Left lung (tissue), 10 donors: ENCODE measurements around the gene TRPT1. TPM values are rescaled to one million over a fixed set of nuclear protein-coding genes. Genes with fewer than 3 reads are reported as not detected.

ENCODE experiments used
- ATAC-seq: fragments of 200-7000 bp; cut with Tn5 transposase; one replicate; pipeline ENCODE4 v1.9.1; 2020; ENCODE audit warnings: moderate library complexity
- DNase-seq, 4 donors: peaks; one replicate each; pipeline ENCODE4 v3.0.0-alpha.2; 2013 to 2020
- H3K27ac ChIP-seq, 2 donors: fragments of 200-600 bp; sonication (generic) in 1 of 2; one replicate each; pipeline versions ENCODE4 v1.5.0 to v1.8.0; 2020 to 2021
- H3K27me3 ChIP-seq, 2 donors: fragments of 200-600 bp; sonication (generic) in 1 of 2; one replicate each; pipeline versions ENCODE4 v1.5.0 to v1.8.0; 2020 to 2021
- H3K36me3 ChIP-seq, 2 donors: fragments of 200-600 bp; sonication (generic) in 1 of 2; one replicate each; pipeline versions ENCODE4 v1.5.0 to v1.8.0; 2020 to 2021
- H3K4me1 ChIP-seq, 2 donors: fragments of 200-600 bp; one replicate each; pipeline ENCODE4 v1.8.0; 2021
- H3K4me3 ChIP-seq, 2 donors: fragments of 200-600 bp; sonication (generic) in 1 of 2; one replicate each; pipeline versions ENCODE4 v1.5.0 to v1.8.0; 2020 to 2021; ENCODE audit warnings: mild to moderate bottlenecking in 1 of 2
- H3K9me3 ChIP-seq, 2 donors: fragments of 200-600 bp; sonication (generic) in 1 of 2; one replicate each; pipeline versions ENCODE4 v1.5.0 to v1.8.0; 2020 to 2021
- intact Hi-C, 2 donors: fragments of 100-400 bp; cut with DNase I; formaldehyde crosslinking; loops; one replicate each; pipeline versions ENCODE4 v1.11.2 to v1.14.2; 2022
- polyA plus RNA-seq, 6 donors: library from polyadenylated mRNA; unstranded; fragments of 120-200 nt; gene quantifications; one replicate each; pipeline ENCODE4 v1.2.1, GENCODE V29; 2013; ENCODE audit not compliant: insufficient read length in 6 of 6
- total RNA-seq, 2 donors: library from RNA; stranded (reverse); fragmentation: NEBNext Ultra II Directional; extraction: Animal tissue kit (Norgen Biotek cat#: 25700); gene quantifications; one replicate each; pipeline ENCODE4 v1.2.1, GENCODE V29; 2021
- TF ChIP-seq, protein P1 (sequence below), 2 donors: fragments of 200-600 bp; sonication (generic) in 1 of 2; IDR thresholded peaks; one replicate each; pipeline versions ENCODE4 v1.5.0 to v1.8.0; 2021; ENCODE audit warnings: antibody characterized with exemption in 2 of 2
- donor health status: DM: no; HTN: yes; CAD: no.
- donor health status: DM: no; HTN: no; CAD: no.

Gene TRPT1
- total and polyA plus RNA-seq, 8 donors = 26.3 to 33.2 (median 28.2) TPM

DNA sequence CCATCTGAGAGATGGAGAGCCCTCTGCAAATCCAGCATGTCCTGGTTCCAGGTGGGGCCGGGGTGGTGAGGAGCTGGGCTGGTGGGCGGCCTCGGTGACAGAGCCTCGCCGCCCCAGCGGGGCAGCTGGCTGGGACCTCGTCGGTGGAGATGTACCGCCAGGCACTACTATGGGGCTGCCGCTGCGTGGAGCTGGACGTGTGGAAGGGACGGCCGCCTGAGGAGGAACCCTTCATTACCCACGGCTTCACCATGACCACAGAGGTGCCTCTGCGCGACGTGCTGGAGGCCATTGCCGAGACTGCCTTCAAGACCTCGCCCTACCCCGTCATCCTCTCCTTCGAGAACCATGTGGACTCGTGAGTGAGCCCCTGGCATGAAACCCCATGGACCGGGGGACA lies 32.4 kb upstream of the TRPT1 start:
- no peaks in the 10 kb centered on the region for H3K27me3 ChIP-seq
- DNase-seq (peak in 1 of 4 donors; percentile 71), ATAC-seq (no peak)
- peaks cover 0 to 87% of the 10 kb centered on the region in 2 donors for H3K36me3 ChIP-seq
- intact Hi-C loops = no loop called here
- TF ChIP-seq, protein P1, sequence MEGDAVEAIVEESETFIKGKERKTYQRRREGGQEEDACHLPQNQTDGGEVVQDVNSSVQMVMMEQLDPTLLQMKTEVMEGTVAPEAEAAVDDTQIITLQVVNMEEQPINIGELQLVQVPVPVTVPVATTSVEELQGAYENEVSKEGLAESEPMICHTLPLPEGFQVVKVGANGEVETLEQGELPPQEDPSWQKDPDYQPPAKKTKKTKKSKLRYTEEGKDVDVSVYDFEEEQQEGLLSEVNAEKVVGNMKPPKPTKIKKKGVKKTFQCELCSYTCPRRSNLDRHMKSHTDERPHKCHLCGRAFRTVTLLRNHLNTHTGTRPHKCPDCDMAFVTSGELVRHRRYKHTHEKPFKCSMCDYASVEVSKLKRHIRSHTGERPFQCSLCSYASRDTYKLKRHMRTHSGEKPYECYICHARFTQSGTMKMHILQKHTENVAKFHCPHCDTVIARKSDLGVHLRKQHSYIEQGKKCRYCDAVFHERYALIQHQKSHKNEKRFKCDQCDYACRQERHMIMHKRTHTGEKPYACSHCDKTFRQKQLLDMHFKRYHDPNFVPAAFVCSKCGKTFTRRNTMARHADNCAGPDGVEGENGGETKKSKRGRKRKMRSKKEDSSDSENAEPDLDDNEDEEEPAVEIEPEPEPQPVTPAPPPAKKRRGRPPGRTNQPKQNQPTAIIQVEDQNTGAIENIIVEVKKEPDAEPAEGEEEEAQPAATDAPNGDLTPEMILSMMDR (IDR thresholded peaks at IDR 0.05) = no peak
- no peak overlapping the region for H3K27ac ChIP-seq
- peaks cover 0 to 10% of the 10 kb centered on the region in 2 donors for H3K4me1 ChIP-seq
- no peaks in the 10 kb centered on the region for H3K9me3 ChIP-seq
- H3K4me3 ChIP-seq = no peak overlapping the region

DNA sequence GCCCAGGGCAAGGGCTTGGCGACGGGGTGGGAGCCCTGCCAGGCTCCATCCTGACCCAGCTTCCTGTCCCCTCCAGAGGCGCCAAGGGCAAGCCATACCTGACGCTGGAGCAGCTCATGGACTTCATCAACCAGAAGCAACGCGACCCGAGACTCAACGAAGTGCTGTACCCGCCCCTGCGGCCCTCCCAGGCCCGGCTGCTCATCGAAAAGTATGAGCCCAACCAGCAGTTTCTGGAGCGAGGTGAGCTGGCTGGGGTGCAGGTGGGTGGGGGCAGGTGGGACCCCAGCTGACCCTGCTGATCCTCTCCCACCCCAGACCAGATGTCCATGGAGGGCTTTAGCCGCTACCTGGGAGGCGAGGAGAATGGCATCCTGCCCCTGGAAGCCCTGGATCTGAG lies 30.3 kb upstream of the TRPT1 start:
- DNase-seq = peak in 1 of 4 donors; percentile 62
- intact Hi-C loops = no loop called here
- no peak for ATAC-seq
- H3K4me1 ChIP-seq = peaks cover 5 to 26% of the 10 kb centered on the region in 2 donors
- TF ChIP-seq, protein P1 (IDR thresholded peaks at IDR 0.05) = no peak
- no peaks in the 10 kb centered on the region for H3K9me3 ChIP-seq
- H3K36me3 ChIP-seq = peaks cover 0 to 66% of the 10 kb centered on the region in 2 donors
- H3K27me3 ChIP-seq = no peaks in the 10 kb centered on the region
- H3K4me3 ChIP-seq = no peak overlapping the region
- H3K27ac ChIP-seq = no peak overlapping the region

DNA sequence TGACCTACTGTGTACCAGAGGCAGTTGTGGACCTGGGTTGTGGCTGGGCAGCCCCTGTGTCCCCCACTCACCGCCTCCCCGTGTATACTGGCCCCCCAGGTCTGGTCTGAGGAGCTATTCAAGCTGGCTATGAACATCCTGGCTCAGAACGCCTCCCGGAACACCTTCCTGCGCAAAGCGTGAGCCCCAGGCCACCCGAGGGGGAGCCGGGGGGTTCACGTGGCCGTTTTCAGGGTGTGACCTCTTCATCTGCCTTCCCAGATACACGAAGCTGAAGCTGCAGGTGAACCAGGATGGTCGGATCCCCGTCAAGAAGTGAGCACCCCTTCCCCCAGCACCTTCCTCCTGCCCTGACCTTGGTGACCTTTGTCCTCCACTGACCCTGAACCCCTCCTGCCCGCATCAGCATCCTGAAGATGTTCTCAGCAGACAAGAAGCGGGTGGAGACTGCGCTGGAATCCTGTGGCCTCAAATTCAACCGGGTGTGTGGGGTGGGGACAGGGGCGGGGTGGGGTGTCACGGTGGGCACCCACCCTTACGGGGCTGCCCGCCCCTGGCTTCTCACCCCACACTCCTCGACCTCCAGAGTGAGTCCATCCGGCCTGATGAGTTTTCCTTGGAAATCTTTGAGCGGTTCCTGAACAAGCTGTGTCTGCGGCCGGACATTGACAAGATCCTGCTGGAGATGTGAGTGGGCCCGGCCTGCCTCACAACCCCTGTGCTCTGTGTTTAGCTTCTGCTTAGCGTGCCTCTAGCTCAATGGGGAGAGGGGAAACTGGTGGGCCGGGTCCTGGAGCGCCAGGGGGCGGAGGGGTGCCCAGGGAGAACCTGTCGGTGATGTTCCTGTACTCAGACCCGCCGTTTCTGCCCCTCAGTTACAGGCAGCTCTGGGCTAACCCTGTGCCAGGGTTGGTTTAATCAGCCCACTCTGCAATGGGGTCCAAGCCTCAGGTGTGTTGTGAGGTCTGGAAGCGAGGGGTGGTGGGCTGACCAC lies 29.4 kb upstream of the TRPT1 start:
- peaks cover 9 to 34% of the 10 kb centered on the region in 2 donors for H3K4me1 ChIP-seq
- H3K27ac ChIP-seq = no peak overlapping the region
- ATAC-seq = no peak
- peak in 1 of 4 donors; percentile 70 for DNase-seq
- TF ChIP-seq, protein P1 (IDR thresholded peaks at IDR 0.05) = no peak
- H3K27me3 ChIP-seq = no peaks in the 10 kb centered on the region
- H3K9me3 ChIP-seq = no peaks in the 10 kb centered on the region
- H3K4me3 ChIP-seq = no peak overlapping the region
- intact Hi-C loops = no loop called here
- H3K36me3 ChIP-seq = peaks cover 0 to 62% of the 10 kb centered on the region in 2 donors

DNA sequence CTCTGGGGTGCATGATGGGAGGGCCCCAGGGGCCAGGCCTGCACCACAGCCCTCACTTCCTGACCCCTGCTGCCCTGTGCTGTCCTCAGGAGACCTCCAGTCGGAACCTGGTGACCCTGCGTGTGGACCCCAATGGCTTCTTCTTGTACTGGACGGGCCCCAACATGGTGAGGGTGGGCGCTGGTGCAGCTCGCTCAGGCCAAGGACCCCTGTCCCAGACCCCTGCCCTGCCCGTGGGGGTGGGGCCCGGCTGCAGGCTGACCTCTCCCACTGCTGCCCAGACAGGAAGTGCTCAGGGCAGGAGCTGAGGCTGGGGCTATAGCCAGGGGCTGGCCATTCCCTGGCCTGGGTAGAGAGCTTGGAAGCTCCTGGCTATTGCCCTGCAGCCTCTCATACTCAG lies 28.3 kb upstream of the TRPT1 start:
- H3K27me3 ChIP-seq = no peaks in the 10 kb centered on the region
- peak in 1 of 4 donors; percentile 78 for DNase-seq
- ATAC-seq = no peak
- H3K27ac ChIP-seq = no peak overlapping the region
- intact Hi-C loops = no loop called here
- H3K9me3 ChIP-seq = no peaks in the 10 kb centered on the region
- peaks cover 0 to 52% of the 10 kb centered on the region in 2 donors for H3K36me3 ChIP-seq
- H3K4me1 ChIP-seq = peaks cover 9 to 35% of the 10 kb centered on the region in 2 donors
- TF ChIP-seq, protein P1 (IDR thresholded peaks at IDR 0.05) = no peak
- no peak overlapping the region for H3K4me3 ChIP-seq

DNA sequence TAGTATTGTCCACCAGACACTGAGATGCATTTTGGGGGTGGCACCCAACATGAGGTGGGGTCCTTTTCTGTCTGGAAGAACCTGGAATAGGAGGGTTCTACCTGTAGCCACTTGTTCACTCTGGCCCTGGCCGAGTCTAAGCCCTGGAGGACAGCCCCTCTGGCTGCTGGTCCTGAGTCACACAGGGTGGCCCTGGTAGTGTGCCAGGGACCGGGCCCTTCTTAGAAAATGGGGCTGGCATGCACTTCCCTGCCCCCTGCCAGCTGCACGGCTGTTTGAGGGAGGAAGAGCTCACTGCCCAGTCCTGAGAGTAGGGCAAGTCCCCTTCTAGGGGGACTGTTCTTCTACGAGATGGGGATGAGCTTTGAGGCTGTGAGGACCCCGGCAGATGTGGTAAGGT lies 27.5 kb upstream of the TRPT1 start:
- H3K4me3 ChIP-seq = peak overlapping the region in 1 of 2 donors; percentile 87
- peaks cover 0 to 43% of the 10 kb centered on the region in 2 donors for H3K36me3 ChIP-seq
- H3K4me1 ChIP-seq = peaks cover 9 to 35% of the 10 kb centered on the region in 2 donors
- TF ChIP-seq, protein P1 (IDR thresholded peaks at IDR 0.05) = no peak
- ATAC-seq (no peak), DNase-seq (peak in 1 of 4 donors; percentile 42)
- H3K27me3 ChIP-seq = no peaks in the 10 kb centered on the region
- no peaks in the 10 kb centered on the region for H3K9me3 ChIP-seq
- H3K27ac ChIP-seq = no peak overlapping the region
- intact Hi-C loops = no loop called here
